ENCODE measurements around the gene AXIN1.
"Not testable (repeated sequence)": the region's sequence is repeated elsewhere in the genome, so short reads cannot be mapped to it uniquely, and the experiment has no call there.

Gene AXIN1

DNA sequence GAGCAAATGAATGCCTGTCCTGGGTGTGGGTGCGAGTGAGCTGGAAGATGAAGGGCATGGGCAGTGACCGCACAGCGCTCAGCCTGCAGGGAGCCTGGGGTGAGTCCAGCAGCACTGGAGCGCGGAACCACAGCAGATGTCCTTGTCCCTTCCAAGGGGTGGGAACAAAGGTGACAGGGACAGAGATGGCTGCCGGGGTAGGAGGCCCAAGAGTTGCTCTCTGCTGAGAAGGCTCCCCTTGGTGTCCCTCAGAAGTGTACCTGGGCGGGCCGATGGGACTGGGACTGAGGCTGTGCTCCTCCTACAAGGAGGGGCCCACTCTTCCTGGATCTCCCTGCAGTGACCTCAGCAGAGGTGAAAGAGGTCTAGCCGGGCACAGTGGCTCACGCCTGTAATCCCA, 36.8 kb upstream of the AXIN1 start:
- no peak for DNase-seq (ENCODE audit: low read depth)
- no peak overlapping the region for H3K4me3 ChIP-seq (ENCODE audit: low read length)
- TF ChIP-seq, protein P1, sequence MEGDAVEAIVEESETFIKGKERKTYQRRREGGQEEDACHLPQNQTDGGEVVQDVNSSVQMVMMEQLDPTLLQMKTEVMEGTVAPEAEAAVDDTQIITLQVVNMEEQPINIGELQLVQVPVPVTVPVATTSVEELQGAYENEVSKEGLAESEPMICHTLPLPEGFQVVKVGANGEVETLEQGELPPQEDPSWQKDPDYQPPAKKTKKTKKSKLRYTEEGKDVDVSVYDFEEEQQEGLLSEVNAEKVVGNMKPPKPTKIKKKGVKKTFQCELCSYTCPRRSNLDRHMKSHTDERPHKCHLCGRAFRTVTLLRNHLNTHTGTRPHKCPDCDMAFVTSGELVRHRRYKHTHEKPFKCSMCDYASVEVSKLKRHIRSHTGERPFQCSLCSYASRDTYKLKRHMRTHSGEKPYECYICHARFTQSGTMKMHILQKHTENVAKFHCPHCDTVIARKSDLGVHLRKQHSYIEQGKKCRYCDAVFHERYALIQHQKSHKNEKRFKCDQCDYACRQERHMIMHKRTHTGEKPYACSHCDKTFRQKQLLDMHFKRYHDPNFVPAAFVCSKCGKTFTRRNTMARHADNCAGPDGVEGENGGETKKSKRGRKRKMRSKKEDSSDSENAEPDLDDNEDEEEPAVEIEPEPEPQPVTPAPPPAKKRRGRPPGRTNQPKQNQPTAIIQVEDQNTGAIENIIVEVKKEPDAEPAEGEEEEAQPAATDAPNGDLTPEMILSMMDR (IDR thresholded peaks at IDR 0.05; ENCODE audit: insufficient read depth, low read depth, low read length, missing control alignments) = no peak

DNA sequence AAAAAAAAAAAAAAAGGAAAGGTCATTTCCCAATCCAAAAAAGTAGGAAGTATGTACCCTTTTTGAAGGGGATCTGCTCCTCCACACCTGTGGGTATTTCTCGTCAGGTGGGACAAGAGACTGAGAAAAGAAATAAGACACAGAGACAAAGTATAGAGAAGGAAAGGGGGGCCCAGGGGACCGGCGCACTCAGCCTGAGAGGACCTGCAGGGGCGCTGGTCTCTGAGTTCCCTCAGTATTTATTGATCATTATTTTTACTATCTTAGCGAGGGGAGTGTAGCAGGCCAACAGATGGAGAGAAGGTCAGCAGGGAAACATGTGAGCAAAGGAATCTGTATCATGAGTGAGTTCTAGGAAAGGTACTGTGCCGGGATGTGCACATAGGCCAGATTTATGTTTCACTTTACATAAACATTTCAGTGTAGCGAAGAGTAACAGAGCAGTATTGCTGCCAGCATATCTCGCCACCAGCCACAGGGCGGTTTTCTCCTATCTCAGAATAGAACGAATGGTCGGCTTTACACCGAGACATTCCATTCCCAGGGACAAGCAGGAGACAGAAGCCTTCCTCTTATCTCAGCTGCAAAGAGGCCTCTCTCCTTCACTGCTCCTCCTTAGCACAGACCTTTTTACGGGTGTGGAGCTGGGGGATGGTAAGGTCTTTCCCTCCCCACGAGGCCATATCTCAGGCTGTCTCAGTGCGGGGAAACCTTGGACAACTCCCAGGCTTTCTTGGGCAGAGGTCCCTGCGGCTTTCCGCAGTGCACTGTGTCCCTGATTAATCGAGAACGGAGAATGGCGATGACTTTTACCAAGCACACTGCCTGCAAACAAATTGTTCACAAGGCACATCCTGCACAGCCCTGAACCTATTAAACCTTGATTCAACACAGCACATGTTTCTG, 35.5 kb upstream of the AXIN1 start:
- not testable (repeated sequence) for H3K4me3 ChIP-seq (ENCODE audit: low read length)

DNA sequence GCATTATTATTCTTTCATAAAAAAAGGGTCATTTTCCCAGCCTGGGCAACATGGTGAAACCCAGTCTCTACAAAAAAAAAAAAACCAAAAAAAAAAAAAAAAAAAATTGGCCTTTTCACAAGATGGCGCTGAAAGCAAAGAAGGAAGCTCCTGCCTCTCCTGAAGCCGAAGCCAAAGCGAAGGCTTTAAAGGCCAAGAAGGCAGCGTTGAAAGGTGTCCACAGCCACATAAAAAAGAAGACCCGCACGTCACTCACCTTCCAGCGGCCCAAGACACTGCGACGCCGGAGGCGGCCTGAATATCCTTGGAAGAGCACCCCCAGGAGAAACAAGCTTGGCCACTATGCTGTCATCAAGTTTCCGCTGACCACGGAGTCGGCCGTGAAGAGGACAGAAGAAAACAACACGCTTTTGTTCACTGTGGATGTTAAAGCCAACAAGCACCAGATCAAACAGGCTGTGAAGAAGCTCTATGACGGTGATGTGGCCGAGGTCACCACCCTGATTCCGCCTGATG, 34.2 kb upstream of the AXIN1 start:
- H3K4me3 ChIP-seq (ENCODE audit: low read length) = no peak overlapping the region
- TF ChIP-seq, protein P1 (IDR thresholded peaks at IDR 0.05; ENCODE audit: insufficient read depth, low read depth, low read length, missing control alignments) = no peak
- DNase-seq (ENCODE audit: low read depth) = no peak

More for the DNA sequence above, 35.5 kb upstream of the AXIN1 start:
- DNase-seq (ENCODE audit: low read depth) = not testable (repeated sequence)

DNA sequence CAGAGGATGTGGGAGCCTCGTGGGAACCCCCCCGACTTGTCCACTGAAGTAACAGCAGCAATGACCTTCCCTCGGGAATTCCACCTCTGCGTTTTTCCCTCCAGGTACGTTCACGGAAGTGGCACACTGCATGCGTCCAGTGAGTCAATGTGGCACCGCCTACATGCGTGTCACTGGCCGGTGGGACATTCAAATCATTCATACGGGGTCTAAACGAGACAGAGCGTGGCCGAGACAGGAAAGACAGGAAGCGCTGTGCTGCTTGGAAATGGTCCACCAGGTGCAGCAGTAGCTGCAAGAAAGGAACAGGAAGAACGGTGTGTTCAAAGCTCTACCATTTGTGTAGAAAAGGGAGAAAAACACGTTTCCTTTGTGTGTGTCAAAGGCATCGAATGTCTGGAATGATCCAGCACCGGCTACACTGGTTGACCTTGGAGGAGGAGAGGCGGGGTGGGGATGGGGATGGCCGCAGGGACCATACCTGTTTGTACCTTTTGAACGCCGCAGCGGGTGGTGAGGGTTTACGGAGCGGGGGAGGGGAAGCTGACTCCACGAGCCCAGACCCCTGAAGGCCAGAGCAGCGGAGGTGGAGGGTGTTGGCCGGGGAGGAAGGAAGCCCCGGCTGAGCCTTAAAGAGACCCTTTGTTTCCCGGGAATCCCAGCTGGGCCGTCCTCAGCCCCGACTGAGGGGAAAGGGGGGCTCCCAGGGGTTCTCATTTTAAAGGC, 31.0 kb upstream of the AXIN1 start:
- DNase-seq (ENCODE audit: low read depth) = peak; percentile 81
- peak overlapping the region; percentile 31 for H3K4me3 ChIP-seq (ENCODE audit: low read length)
- TF ChIP-seq, protein P1 (IDR thresholded peaks at IDR 0.05; ENCODE audit: insufficient read depth, low read depth, low read length, missing control alignments) = no peak

DNA sequence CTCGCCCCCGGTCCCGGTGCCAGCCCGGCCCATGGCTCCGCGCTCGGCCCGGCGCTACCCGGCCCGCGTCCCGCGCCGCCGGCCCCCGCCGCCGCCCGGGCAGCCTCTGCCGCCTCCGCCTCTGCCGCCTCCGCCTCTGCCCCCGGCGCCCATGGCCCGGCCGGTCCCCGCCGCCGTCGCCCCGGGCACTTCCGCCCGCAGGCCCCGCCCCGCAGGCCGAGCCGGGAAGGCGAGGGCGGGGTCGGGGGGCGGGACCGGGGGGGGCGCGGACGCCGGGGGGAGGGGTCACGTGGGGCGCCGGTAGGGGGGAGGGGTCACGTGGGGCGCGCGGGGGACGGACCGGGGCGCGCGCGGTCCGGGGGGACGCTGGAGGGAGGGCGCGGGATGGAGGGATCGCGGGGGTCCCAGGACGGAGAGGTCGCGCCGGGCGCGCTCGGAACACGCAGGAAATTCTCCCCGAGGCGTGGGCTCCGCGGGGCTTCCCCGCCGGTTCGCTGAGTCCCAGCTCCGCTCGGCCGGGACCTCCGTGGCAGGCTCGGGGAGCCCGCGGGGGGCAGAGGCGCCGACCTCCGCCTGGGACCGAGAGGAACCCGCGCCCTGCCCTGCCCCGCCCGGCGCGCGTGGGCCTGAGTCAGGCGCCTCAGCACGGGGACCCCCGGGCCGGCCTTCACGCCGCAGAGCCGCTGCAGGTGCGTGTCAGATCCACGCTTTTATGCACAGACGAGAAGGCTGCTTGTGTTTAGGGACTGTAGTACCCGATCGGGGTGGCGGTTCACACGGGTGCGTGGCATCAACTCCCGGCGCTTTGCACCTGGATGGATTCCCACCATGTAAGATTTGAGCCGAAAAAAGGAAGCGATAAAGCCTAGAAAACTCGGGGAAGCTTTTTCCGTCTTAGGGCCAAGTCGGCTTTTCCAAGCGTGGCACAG, 29.5 kb upstream of the AXIN1 start, which contains the start of gene PGAP6:
Gene PGAP6, minus strand, starts transcription at position 190 of the 929 bp plus-strand sequence. Its CDS starts 157 bp downstream, at position 33.
- TF ChIP-seq, protein P1 (IDR thresholded peaks at IDR 0.05; ENCODE audit: insufficient read depth, low read depth, low read length, missing control alignments) = no peak
- peak within 1 kb of the TSS; percentile 56 for H3K4me3 ChIP-seq (ENCODE audit: low read length)
- DNase-seq (ENCODE audit: low read depth) = peak; percentile 43

DNA sequence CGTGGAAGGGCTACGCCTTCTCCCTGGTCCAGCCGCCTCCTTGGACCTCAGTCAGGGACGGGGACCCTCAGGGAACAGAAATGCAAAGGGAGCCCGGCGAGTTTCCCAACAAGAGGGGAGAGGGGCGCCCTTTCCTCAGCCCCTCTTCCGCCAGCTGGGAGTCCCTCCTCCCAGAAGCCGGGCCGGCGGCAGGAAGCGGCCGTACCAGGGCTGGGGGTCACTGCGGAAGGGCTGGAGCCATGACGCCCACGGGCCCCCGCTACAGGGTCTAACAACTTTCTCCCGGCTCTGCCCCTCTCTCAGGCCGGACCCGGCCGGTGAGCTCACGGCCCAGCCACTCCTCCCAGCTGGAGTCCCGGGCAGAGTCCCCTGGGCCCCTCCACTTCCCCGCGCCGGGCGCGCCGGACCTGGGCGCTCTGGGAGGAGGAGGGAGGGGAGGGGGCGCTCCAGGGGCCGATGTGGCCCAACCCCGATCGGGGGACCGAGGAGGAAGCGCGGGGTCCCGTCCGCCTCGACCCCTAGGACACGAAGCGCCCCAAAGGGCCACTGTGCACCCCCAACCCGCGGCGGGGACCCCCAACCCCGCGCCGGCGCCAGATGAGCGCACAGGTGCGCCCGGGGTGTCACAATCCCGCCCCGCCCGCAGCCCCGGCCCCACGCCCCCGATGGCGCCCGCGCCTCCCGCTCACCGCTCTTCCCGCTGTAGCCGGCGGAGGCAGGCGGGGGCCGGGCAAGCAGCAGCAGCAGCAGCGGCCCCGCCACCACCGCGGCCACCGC, 28.7 kb upstream of the AXIN1 start:
- TF ChIP-seq, protein P1 (IDR thresholded peaks at IDR 0.05; ENCODE audit: insufficient read depth, low read depth, low read length, missing control alignments) = no peak
- peak overlapping the region; percentile 56 for H3K4me3 ChIP-seq (ENCODE audit: low read length)
- no peak for DNase-seq (ENCODE audit: low read depth)

Data from epithelial cell of esophagus (primary cell).